ENCODE measurements around the gene THAP5. TPM values are rescaled to one million over a fixed set of nuclear protein-coding genes. Genes with fewer than 3 reads are reported as not detected.

Gene THAP5
- 6.6 TPM for polyA plus RNA-seq (2012; ENCODE audit: low read depth, missing spikeins)

DNA sequence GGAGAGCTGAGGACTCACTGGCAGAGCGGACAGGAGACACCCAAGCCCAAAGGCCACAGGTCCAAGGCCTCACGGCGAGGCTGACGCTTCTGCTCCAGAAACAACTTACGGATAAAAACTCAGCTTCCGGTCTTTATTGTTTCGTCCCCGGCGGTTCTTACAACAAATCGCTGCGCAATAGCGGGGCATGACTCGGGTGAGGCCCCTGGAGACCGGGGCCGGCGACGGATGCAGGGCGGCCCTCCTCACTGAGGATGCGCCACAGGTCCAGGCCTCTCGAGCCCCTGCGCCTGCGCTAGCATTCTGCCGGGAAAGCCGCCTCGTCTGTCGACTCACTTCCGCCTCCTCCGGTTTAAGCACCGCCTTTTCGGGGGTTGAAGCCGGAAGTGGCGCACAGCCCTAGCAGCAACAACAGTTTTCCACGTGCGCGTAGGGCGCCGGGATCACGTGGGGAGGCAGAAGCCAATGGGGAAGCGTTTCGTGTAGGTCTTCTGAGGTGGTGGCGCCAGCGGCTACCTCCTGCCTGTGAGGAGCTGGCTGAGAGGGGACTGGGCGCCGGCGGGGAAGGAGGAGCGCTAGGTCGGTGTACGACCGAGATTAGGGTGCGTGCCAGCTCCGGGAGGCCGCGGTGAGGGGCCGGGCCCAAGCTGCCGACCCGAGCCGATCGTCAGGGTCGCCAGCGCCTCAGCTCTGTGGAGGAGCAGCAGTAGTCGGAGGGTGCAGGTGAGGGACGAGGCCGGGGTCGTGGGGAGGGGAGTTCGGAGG lies at the start of gene THAP5, which contains the start of gene DNAJB9:
THAP5 (minus strand) TSS at position 326 of the 765 bp plus-strand sequence; CDS start at position 189, 137 bp downstream.
DNAJB9 (plus strand) TSS at position 494 of the 765 bp plus-strand sequence. CDS start 1,853 bp downstream, outside the sequence.
- peak; percentile 63 for TF ChIP-seq SPI1 (IDR thresholded peaks at IDR 0.05; ENCODE audit: low read depth, low read length)
- TF ChIP-seq TAF1 (IDR thresholded peaks at IDR 0.05; ENCODE audit: low read depth, low read length): peak; percentile 75
- peak; percentile 86 for TF ChIP-seq POLR2A (IDR thresholded peaks at IDR 0.05; ENCODE audit: low read depth, low read length)
- TF ChIP-seq POLR2AphosphoS5 (IDR thresholded peaks at IDR 0.05; ENCODE audit: low read depth, low read length): peak; percentile 66
- TF ChIP-seq PAX5 (IDR thresholded peaks at IDR 0.05; ENCODE audit: insufficient read depth, low read length, severe bottlenecking): no peak
- TF ChIP-seq POU2F2 (IDR thresholded peaks at IDR 0.05; ENCODE audit: low read depth, low read length): 0 out of 2 replicates have a peak, but pooled peaks have one; percentile 52
- peak; percentile 99 for FAIRE-seq

DNA sequence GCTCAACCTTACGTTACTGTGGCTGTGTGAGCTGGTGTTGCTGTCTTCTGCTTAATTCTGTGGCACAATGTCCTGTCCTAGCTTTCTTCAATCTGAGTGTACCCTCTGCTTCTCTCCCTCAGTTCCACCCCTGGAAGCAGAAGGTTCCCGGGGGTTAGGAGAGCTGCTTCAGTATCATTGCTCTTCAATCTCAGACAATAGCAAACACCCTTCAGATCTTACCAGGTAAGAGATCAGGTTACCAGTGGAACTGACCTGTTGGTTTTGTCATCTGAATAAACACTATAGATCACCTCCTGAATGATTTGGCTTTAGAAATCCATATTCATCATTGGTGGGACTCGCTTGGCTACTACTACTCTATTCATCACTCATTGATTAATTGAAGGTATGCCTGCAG lies 48.5 kb upstream of the THAP5 start:
- DNase-seq (ENCODE audit: insufficient read length, low spot score) (no peak), FAIRE-seq (no peak)
- TF ChIP-seq PAX5 (IDR thresholded peaks at IDR 0.05; ENCODE audit: insufficient read depth, low read length, severe bottlenecking): no peak
- TF ChIP-seq TAF1 (IDR thresholded peaks at IDR 0.05; ENCODE audit: low read depth, low read length): no peak
- no peak for TF ChIP-seq POLR2AphosphoS5 (IDR thresholded peaks at IDR 0.05; ENCODE audit: low read depth, low read length)
- no peak for TF ChIP-seq SPI1 (IDR thresholded peaks at IDR 0.05; ENCODE audit: low read depth, low read length)
- no peak for TF ChIP-seq POLR2A (IDR thresholded peaks at IDR 0.05; ENCODE audit: low read depth, low read length)
- no peak for TF ChIP-seq POU2F2 (IDR thresholded peaks at IDR 0.05; ENCODE audit: low read depth, low read length)

More for the DNA sequence above, at the start of gene THAP5, which contains the start of gene DNAJB9:
- DNase-seq (ENCODE audit: insufficient read length, low spot score): peak; percentile 88

DNA sequence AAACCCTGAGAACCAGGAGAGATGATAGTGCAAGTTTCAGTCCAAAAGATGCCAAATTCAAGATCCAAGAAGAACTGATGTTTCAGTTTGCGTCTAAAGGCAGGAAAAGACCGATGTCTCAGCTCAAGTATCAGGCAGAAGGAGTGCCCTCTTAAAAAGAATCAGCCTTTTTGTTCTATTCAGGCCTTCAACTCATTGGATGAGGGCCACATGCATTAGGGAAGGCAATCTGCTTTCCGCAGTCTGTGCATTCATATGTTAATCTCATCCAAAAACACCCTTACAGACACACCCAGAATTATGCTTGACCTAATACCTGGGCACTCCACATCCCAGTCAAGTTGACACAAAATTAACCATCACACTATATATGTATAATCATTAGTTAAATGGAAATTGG lies 45.4 kb upstream of the THAP5 start:
- no peak for TF ChIP-seq SPI1 (IDR thresholded peaks at IDR 0.05; ENCODE audit: low read depth, low read length)
- no peak for TF ChIP-seq POLR2A (IDR thresholded peaks at IDR 0.05; ENCODE audit: low read depth, low read length)
- no peak for TF ChIP-seq POLR2AphosphoS5 (IDR thresholded peaks at IDR 0.05; ENCODE audit: low read depth, low read length)
- no peak for TF ChIP-seq POU2F2 (IDR thresholded peaks at IDR 0.05; ENCODE audit: low read depth, low read length)
- no peak for TF ChIP-seq TAF1 (IDR thresholded peaks at IDR 0.05; ENCODE audit: low read depth, low read length)
- no peak for FAIRE-seq
- no peak for DNase-seq (ENCODE audit: insufficient read length, low spot score)

GRCh38 chr7:108613949-108614381 lies 44.5 kb upstream of the THAP5 start:
- FAIRE-seq: no peak

GRCh38 chr7:108613147-108613948 lies 43.8 kb upstream of the THAP5 start:
- TF ChIP-seq SPI1 (IDR thresholded peaks at IDR 0.05; ENCODE audit: low read depth, low read length) (no peak), POLR2A (IDR thresholded peaks at IDR 0.05; ENCODE audit: low read depth, low read length) (no peak), PAX5 (IDR thresholded peaks at IDR 0.05; ENCODE audit: insufficient read depth, low read length, severe bottlenecking) (no peak), TAF1 (IDR thresholded peaks at IDR 0.05; ENCODE audit: low read depth, low read length) (no peak), POLR2AphosphoS5 (IDR thresholded peaks at IDR 0.05; ENCODE audit: low read depth, low read length) (no peak), POU2F2 (IDR thresholded peaks at IDR 0.05; ENCODE audit: low read depth, low read length) (no peak)
- no peak for FAIRE-seq

More at GRCh38 chr7:108613949-108614381, 44.5 kb upstream of the THAP5 start:
- no peak for DNase-seq (ENCODE audit: insufficient read length, low spot score)
- TF ChIP-seq SPI1 (IDR thresholded peaks at IDR 0.05; ENCODE audit: low read depth, low read length) (no peak), POLR2AphosphoS5 (IDR thresholded peaks at IDR 0.05; ENCODE audit: low read depth, low read length) (no peak), PAX5 (IDR thresholded peaks at IDR 0.05; ENCODE audit: insufficient read depth, low read length, severe bottlenecking) (no peak), TAF1 (IDR thresholded peaks at IDR 0.05; ENCODE audit: low read depth, low read length) (no peak), POU2F2 (IDR thresholded peaks at IDR 0.05; ENCODE audit: low read depth, low read length) (no peak), POLR2A (IDR thresholded peaks at IDR 0.05; ENCODE audit: low read depth, low read length) (no peak)

GRCh38 chr7:108611268-108611667 lies 41.8 kb upstream of the THAP5 start:
- TF ChIP-seq PAX5 (IDR thresholded peaks at IDR 0.05; ENCODE audit: insufficient read depth, low read length, severe bottlenecking) (no peak), POLR2A (IDR thresholded peaks at IDR 0.05; ENCODE audit: low read depth, low read length) (no peak), POU2F2 (IDR thresholded peaks at IDR 0.05; ENCODE audit: low read depth, low read length) (no peak), POLR2AphosphoS5 (IDR thresholded peaks at IDR 0.05; ENCODE audit: low read depth, low read length) (no peak), SPI1 (IDR thresholded peaks at IDR 0.05; ENCODE audit: low read depth, low read length) (no peak), TAF1 (IDR thresholded peaks at IDR 0.05; ENCODE audit: low read depth, low read length) (no peak)
- FAIRE-seq: no peak
- DNase-seq (ENCODE audit: insufficient read length, low spot score): no peak

More at GRCh38 chr7:108613147-108613948, 43.8 kb upstream of the THAP5 start:
- DNase-seq (ENCODE audit: insufficient read length, low spot score): peak; percentile 5

GRCh38 chr7:108609643-108610042 lies 40.1 kb upstream of the THAP5 start:
- FAIRE-seq (no peak), DNase-seq (ENCODE audit: insufficient read length, low spot score) (no peak)
- TF ChIP-seq POLR2AphosphoS5 (IDR thresholded peaks at IDR 0.05; ENCODE audit: low read depth, low read length): no peak
- TF ChIP-seq SPI1 (IDR thresholded peaks at IDR 0.05; ENCODE audit: low read depth, low read length): no peak
- no peak for TF ChIP-seq PAX5 (IDR thresholded peaks at IDR 0.05; ENCODE audit: insufficient read depth, low read length, severe bottlenecking)
- no peak for TF ChIP-seq POU2F2 (IDR thresholded peaks at IDR 0.05; ENCODE audit: low read depth, low read length)
- no peak for TF ChIP-seq TAF1 (IDR thresholded peaks at IDR 0.05; ENCODE audit: low read depth, low read length)
- no peak for TF ChIP-seq POLR2A (IDR thresholded peaks at IDR 0.05; ENCODE audit: low read depth, low read length)

- FAIRE-seq: no peak
- no peak for DNase-seq (ENCODE audit: insufficient read length, low spot score)
- TF ChIP-seq POLR2A (IDR thresholded peaks at IDR 0.05; ENCODE audit: low read depth, low read length) (no peak), PAX5 (IDR thresholded peaks at IDR 0.05; ENCODE audit: insufficient read depth, low read length, severe bottlenecking) (no peak), POU2F2 (IDR thresholded peaks at IDR 0.05; ENCODE audit: low read depth, low read length) (no peak), POLR2AphosphoS5 (IDR thresholded peaks at IDR 0.05; ENCODE audit: low read depth, low read length) (no peak), TAF1 (IDR thresholded peaks at IDR 0.05; ENCODE audit: low read depth, low read length) (no peak), SPI1 (IDR thresholded peaks at IDR 0.05; ENCODE audit: low read depth, low read length) (no peak)
These were observed 36.2 kb upstream of the THAP5 start for GRCh38 chr7:108605559-108606201.

All from GM12891 (cell line).